Hepatocyte (in vitro differentiated cells): Measurements from ENCODE around the gene KIRREL1. TPM values are rescaled to one million over a fixed set of nuclear protein-coding genes. Genes with fewer than 3 reads are reported as not detected.

ENCODE experiments used
- DNase-seq: peaks from one replicate; pipeline ENCODE4 v3.0.0-alpha.2; 2016; ENCODE audit warnings: low spot score
- H2AFZ ChIP-seq: fragments of 200-600 bp; sonication (generic); 2 replicates; pipeline ENCODE4 v1.6.0; 2016; ENCODE audit warnings: antibody characterized with exemption, mild to moderate bottlenecking
- H3K27ac ChIP-seq: fragments of 200-600 bp; sonication (generic); 2 replicates; pipeline ENCODE4 v1.5.1; 2016; ENCODE audit warnings: mild to moderate bottlenecking
- H3K27me3 ChIP-seq: fragments of 200-600 bp; sonication (generic); 2 replicates; pipeline ENCODE4 v1.6.1; 2016
- H3K36me3 ChIP-seq: fragments of 200-600 bp; sonication (generic); replicated peaks from 2 replicates; pipeline ENCODE4 v1.5.1; 2016; ENCODE audit warnings: low read depth; ENCODE audit not compliant: insufficient read depth
- H3K4me1 ChIP-seq: fragments of 200-600 bp; sonication (generic); 2 replicates; pipeline ENCODE4 v1.5.1; 2016; ENCODE audit warnings: mild to moderate bottlenecking, moderate library complexity; ENCODE audit not compliant: insufficient read depth
- H3K4me2 ChIP-seq: fragments of 200-600 bp; sonication (generic); 2 replicates; pipeline ENCODE4 v1.6.0; 2016
- H3K4me3 ChIP-seq: fragments of 200-600 bp; sonication (generic); 2 replicates; pipeline ENCODE4 v1.5.1; 2016; ENCODE audit warnings: mild to moderate bottlenecking
- H3K79me2 ChIP-seq: fragments of 200-600 bp; sonication (generic); 2 replicates; pipeline ENCODE4 v1.6.0; 2017; ENCODE audit warnings: mild to moderate bottlenecking
- H3K9me2 ChIP-seq: fragments of 200-600 bp; sonication (generic); replicated peaks from 2 replicates; pipeline ENCODE4 v1.6.0; 2017; ENCODE audit warnings: mild to moderate bottlenecking; ENCODE audit not compliant: insufficient read depth
- H3K9me3 ChIP-seq: fragments of 200-600 bp; sonication (generic); 2 replicates; pipeline ENCODE4 v1.5.1; 2016; ENCODE audit warnings: low read depth, mild to moderate bottlenecking
- H4K20me1 ChIP-seq: fragments of 200-600 bp; sonication (generic); 2 replicates; pipeline ENCODE4 v1.6.0; 2016; ENCODE audit warnings: mild to moderate bottlenecking; ENCODE audit not compliant: insufficient read depth, poor library complexity, severe bottlenecking
- EZH2 ChIP-seq: fragments of 200-600 bp; sonication (generic); IDR thresholded peaks from 2 replicates; pipeline ENCODE4 v1.6.1; 2016; ENCODE audit warnings: antibody characterized with exemption, mild to moderate bottlenecking, borderline replicate concordance
- EZH2phosphoT487 ChIP-seq: fragments of 200-600 bp; sonication (generic); IDR thresholded peaks from one replicate; pipeline ENCODE4 v1.6.1; 2018; ENCODE audit warnings: antibody characterized with exemption, mild to moderate bottlenecking, low read depth, moderate library complexity; ENCODE audit not compliant: unreplicated experiment, severe bottlenecking
- WGBS: methylation state at CpG from one replicate; pipeline ENCODE4 v1.1.6; 2016; ENCODE audit warnings: low lambda C conversion rate; ENCODE audit errors: missing lambda C conversion rate; 5-methylcytosine and 5-hydroxymethylcytosine counted together
- polyA plus RNA-seq: library from polyadenylated mRNA; unstranded; fragments of >200 nt; fragmentation: Nextera tagmentation; extraction: Ambion mirVana; gene quantifications from 2 replicates; pipeline ENCODE4 v1.2.1, GENCODE V29; 2016
- total RNA-seq: library from RNA; depleted of rRNA; stranded (reverse); fragments of >200 nt; gene quantifications from 2 replicates; pipeline ENCODE4 v1.2.3, GENCODE V29; 2014
- TF ChIP-seq, protein P1 (sequence below): fragments of 200-600 bp; sonication (generic); IDR thresholded peaks from 2 replicates; pipeline ENCODE4 v1.5.1; 2016; ENCODE audit warnings: antibody characterized with exemption, mild to moderate bottlenecking; ENCODE audit not compliant: poor library complexity

KIRREL1 gene
- total and polyA plus RNA-seq, 2 experiments from 2014 or later: 20.4 to 47.1 TPM

DNA sequence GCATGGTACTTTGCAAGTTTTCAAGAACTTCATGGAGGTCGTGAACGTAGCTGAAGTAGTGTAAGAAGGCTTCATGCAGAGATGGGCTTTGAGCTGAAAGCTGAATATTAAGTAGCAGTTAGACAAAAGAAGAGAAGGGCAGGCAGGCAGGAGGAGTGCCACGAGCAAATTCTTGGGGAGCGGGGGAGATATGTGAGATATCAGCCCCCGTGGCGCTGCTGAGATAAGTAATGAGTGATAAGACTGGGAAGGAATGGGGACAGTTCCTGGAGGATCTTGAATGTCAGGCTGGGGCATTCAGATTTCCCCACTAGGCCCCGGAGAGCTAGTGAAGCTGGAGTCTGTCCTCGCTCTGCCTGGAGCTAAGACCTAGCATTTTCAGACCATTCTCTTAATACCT lies 27.9 kb upstream of the KIRREL1 start:
- Histone ChIP-seq H3K36me3 (no peaks in the 10 kb centered on the region), H2AFZ (no peak overlapping the region), H3K9me3 (no peaks in the 10 kb centered on the region), H3K27ac (peak overlapping the region; percentile 88), H3K4me1 (peaks cover 44% of the 10 kb centered on the region), H3K27me3 (no peaks in the 10 kb centered on the region), H3K79me2 (no peaks in the 10 kb centered on the region), H3K4me3 (no peak overlapping the region), H3K4me2 (no peak overlapping the region), H4K20me1 (no peaks in the 10 kb centered on the region), H3K9me2 (no peaks in the 10 kb centered on the region)
- 37% methylated on average over 8 of the region's 8 CpGs for WGBS
- DNase-seq: peak; percentile 59
- TF ChIP-seq EZH2 (no peak), EZH2phosphoT487 (no peak)
- TF ChIP-seq, protein P1, sequence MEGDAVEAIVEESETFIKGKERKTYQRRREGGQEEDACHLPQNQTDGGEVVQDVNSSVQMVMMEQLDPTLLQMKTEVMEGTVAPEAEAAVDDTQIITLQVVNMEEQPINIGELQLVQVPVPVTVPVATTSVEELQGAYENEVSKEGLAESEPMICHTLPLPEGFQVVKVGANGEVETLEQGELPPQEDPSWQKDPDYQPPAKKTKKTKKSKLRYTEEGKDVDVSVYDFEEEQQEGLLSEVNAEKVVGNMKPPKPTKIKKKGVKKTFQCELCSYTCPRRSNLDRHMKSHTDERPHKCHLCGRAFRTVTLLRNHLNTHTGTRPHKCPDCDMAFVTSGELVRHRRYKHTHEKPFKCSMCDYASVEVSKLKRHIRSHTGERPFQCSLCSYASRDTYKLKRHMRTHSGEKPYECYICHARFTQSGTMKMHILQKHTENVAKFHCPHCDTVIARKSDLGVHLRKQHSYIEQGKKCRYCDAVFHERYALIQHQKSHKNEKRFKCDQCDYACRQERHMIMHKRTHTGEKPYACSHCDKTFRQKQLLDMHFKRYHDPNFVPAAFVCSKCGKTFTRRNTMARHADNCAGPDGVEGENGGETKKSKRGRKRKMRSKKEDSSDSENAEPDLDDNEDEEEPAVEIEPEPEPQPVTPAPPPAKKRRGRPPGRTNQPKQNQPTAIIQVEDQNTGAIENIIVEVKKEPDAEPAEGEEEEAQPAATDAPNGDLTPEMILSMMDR: no peak

DNA sequence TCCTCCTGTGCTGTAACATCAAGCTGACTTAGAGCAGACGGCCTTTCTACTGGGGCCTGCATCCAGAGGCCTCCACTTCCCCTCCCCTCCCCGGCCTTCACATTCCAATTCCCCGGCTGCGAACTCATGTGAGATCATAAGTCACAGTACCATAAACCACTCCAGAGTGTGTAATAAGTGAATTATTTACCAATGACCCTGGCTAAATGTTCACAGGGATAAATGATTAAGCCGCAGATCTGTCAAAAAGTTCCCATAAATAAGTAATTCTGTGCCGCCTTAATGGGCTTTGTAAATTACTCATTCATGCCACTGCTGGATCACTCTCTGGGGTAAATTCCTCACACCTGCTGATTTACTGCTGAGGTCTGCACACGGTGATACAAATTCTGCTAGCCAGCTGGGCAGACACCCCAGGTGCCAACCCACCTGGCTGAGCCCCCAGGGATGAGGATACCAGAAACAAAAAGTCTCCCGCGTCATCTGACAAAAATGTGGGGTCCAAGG lies 27.4 kb upstream of the KIRREL1 start:
- Histone ChIP-seq H3K9me3 (no peaks in the 10 kb centered on the region), H3K27me3 (no peaks in the 10 kb centered on the region), H4K20me1 (no peaks in the 10 kb centered on the region), H3K79me2 (no peaks in the 10 kb centered on the region), H3K27ac (peak overlapping the region; percentile 88), H3K4me2 (peak overlapping the region; percentile 13), H3K9me2 (no peaks in the 10 kb centered on the region), H3K4me1 (peaks cover 44% of the 10 kb centered on the region), H2AFZ (no peak overlapping the region), H3K4me3 (no peak overlapping the region), H3K36me3 (no peaks in the 10 kb centered on the region)
- peak; percentile 86 for DNase-seq
- WGBS: 31% methylated on average over 9 of the region's 9 CpGs
- TF ChIP-seq EZH2phosphoT487 (no peak), EZH2 (no peak)
- TF ChIP-seq, protein P1: no peak

DNA sequence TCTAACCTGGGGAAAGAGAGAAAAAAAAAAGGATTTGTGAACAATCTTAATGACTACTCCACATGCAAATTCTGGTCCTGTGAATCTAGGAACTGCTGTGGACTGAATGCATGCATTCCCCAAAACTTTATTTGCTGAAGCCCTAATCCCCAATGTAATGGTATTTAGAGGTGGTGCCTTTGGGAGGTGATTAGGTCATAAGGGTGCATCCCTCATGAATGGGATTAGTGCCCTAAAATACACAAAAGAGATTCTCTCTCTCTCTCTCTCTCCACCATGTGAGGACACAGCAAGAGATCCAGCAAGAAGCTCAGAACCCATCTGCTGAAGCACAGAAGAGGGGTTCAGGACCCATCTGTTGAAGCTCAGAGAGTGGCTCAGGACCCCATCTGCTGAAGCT lies 26.2 kb upstream of the KIRREL1 start:
- Histone ChIP-seq H2AFZ (no peak overlapping the region), H3K27ac (peak overlapping the region; percentile 79), H3K36me3 (no peaks in the 10 kb centered on the region), H3K9me3 (no peaks in the 10 kb centered on the region), H3K79me2 (no peaks in the 10 kb centered on the region), H4K20me1 (no peaks in the 10 kb centered on the region), H3K4me1 (peaks cover 44% of the 10 kb centered on the region), H3K4me2 (no peak overlapping the region), H3K27me3 (no peaks in the 10 kb centered on the region), H3K9me2 (no peaks in the 10 kb centered on the region), H3K4me3 (no peak overlapping the region)
- no peak for TF ChIP-seq EZH2
- no peak for TF ChIP-seq EZH2phosphoT487
- TF ChIP-seq, protein P1: no peak
- DNase-seq: no peak

DNA sequence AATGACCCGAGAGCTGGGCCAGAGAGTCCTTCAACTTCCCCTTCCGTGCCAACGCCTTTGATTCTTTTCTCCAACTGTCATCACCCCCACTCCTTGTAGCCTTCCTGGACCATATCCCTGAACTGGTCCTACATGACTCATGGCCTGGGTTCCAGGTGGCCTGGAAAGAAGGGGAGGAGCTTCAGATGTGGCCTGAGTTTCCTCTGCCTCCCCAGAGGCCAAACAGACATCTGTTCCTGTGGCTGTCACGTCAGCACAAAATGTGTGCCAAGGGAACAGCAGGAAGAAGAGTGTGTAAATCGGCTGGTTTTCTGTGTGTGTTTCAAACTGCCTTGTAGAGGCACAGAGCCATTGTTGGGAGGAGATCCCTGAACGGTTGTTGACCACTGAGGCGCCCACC lies 24.9 kb upstream of the KIRREL1 start:
- H3K9me2 ChIP-seq: no peaks in the 10 kb centered on the region
- no peak for DNase-seq
- H3K79me2 ChIP-seq: no peaks in the 10 kb centered on the region
- no peaks in the 10 kb centered on the region for H4K20me1 ChIP-seq
- H3K36me3 ChIP-seq: no peaks in the 10 kb centered on the region
- TF ChIP-seq EZH2 (no peak), EZH2phosphoT487 (no peak)
- TF ChIP-seq, protein P1: no peak
- no peaks in the 10 kb centered on the region for H3K27me3 ChIP-seq
- no peaks in the 10 kb centered on the region for H3K9me3 ChIP-seq
- H3K4me2 ChIP-seq: no peak overlapping the region
- H3K4me1 ChIP-seq: peaks cover 44% of the 10 kb centered on the region
- peak overlapping the region; percentile 79 for H3K27ac ChIP-seq
- H2AFZ ChIP-seq: no peak overlapping the region
- no peak overlapping the region for H3K4me3 ChIP-seq
- 61% methylated on average over 7 of the region's 7 CpGs for WGBS
